Spinal cord (tissue), 10 donors: ENCODE data around the gene PDCD6IP. TPM values are rescaled to one million over a fixed set of nuclear protein-coding genes. Genes with fewer than 3 reads are reported as not detected.

Source experiments
- DNase-seq, 6 donors: peaks; one replicate each; pipeline versions ENCODE4 v3.0.0 to v3.0.0-alpha.2; 2013 to 2015; ENCODE audit warnings: low spot score in 6 of 6, low read depth in 4 of 6
- H3K27ac ChIP-seq: one replicate; pipeline ENCODE4 v1.5.1; 2013; ENCODE audit warnings: low read depth, low read length, control low read depth
- H3K27me3 ChIP-seq: one replicate; pipeline ENCODE4 v1.6.1; 2013; ENCODE audit warnings: low read length; ENCODE audit not compliant: control insufficient read depth, insufficient read depth
- H3K36me3 ChIP-seq: one replicate; pipeline ENCODE4 v1.6.1; 2013; ENCODE audit warnings: low read length; ENCODE audit not compliant: control insufficient read depth, insufficient read depth
- H3K4me1 ChIP-seq: one replicate; pipeline ENCODE4 v1.6.1; 2013; ENCODE audit warnings: low read length; ENCODE audit not compliant: control insufficient read depth, insufficient read depth
- H3K4me3 ChIP-seq: one replicate; pipeline ENCODE4 v1.5.1; 2013; ENCODE audit warnings: low read depth, low read length, control low read depth
- H3K9me3 ChIP-seq: one replicate; pipeline ENCODE4 v1.6.1; 2013; ENCODE audit warnings: low read length; ENCODE audit not compliant: control insufficient read depth, insufficient read depth
- WGBS: methylation state at CpG from one replicate; pipeline ENCODE4 v1.1.5; 2013; ENCODE audit warnings: missing lambda C conversion rate; ENCODE audit not compliant: insufficient coverage; 5-methylcytosine and 5-hydroxymethylcytosine counted together
- polyA plus RNA-seq, 2 donors: library from polyadenylated mRNA; unstranded; fragments of 120-200 nt; gene quantifications; one replicate each; pipeline ENCODE4 v1.2.1, GENCODE V29; 2013; ENCODE audit not compliant: insufficient read length in 2 of 2
- total RNA-seq, 2 donors: library from RNA; depleted of rRNA in 1 of 2; stranded (reverse); fragments of 120-200 nt in 1 of 2; fragments of >200 nt in 1 of 2; gene quantifications; one replicate each; pipeline versions ENCODE4 v1.2.3 to v1.2.4, GENCODE V29; 2013 to 2014
- donor health status: healthy.

Gene PDCD6IP
- total and polyA plus RNA-seq, 4 donors = 111 to 155 (median 144) TPM

GRCh38 chr3:33898901-33899300 is 100.5 kb downstream of the PDCD6IP start:
- no peaks in the 10 kb centered on the region for H3K36me3 ChIP-seq
- H3K9me3 ChIP-seq = no peaks in the 10 kb centered on the region
- no peak overlapping the region for H3K27ac ChIP-seq
- WGBS = 87% methylated on average over 2 of the region's 2 CpGs
- no peaks in the 10 kb centered on the region for H3K27me3 ChIP-seq
- H3K4me1 ChIP-seq = no peaks in the 10 kb centered on the region
- no peak overlapping the region for H3K4me3 ChIP-seq
- no peak for DNase-seq

- Histone ChIP-seq H3K27me3 (no peaks in the 10 kb centered on the region), H3K36me3 (no peaks in the 10 kb centered on the region), H3K4me3 (no peak overlapping the region), H3K9me3 (no peaks in the 10 kb centered on the region), H3K27ac (no peak overlapping the region), H3K4me1 (no peaks in the 10 kb centered on the region)
- DNase-seq = no peak
Observed at GRCh38 chr3:33900440-33900808, 102.0 kb downstream of the PDCD6IP start.

- Histone ChIP-seq H3K9me3 (no peaks in the 10 kb centered on the region), H3K4me3 (no peak overlapping the region), H3K27ac (no peak overlapping the region), H3K4me1 (no peaks in the 10 kb centered on the region), H3K27me3 (no peaks in the 10 kb centered on the region), H3K36me3 (no peaks in the 10 kb centered on the region)
- no peak for DNase-seq
- 80% methylated on average over 6 of the region's 11 CpGs for WGBS
Observed at GRCh38 chr3:33900809-33901505, 102.5 kb downstream of the PDCD6IP start.

GRCh38 chr3:33901862-33902563 is 103.6 kb downstream of the PDCD6IP start:
- Histone ChIP-seq H3K4me1 (no peaks in the 10 kb centered on the region), H3K27me3 (no peaks in the 10 kb centered on the region), H3K9me3 (no peaks in the 10 kb centered on the region), H3K36me3 (no peaks in the 10 kb centered on the region), H3K4me3 (no peak overlapping the region), H3K27ac (no peak overlapping the region)
- WGBS = 90% methylated on average over 3 of the region's 6 CpGs
- DNase-seq = no peak

GRCh38 chr3:33904730-33905129 is 106.3 kb downstream of the PDCD6IP start:
- Histone ChIP-seq H3K27me3 (no peaks in the 10 kb centered on the region), H3K4me1 (no peaks in the 10 kb centered on the region), H3K27ac (no peak overlapping the region), H3K36me3 (no peaks in the 10 kb centered on the region), H3K9me3 (no peaks in the 10 kb centered on the region), H3K4me3 (no peak overlapping the region)
- no peak for DNase-seq
- WGBS = 97% methylated on average over 3 of the region's 3 CpGs

- Histone ChIP-seq H3K4me3 (no peak overlapping the region), H3K27ac (no peak overlapping the region), H3K36me3 (no peaks in the 10 kb centered on the region), H3K27me3 (no peaks in the 10 kb centered on the region), H3K4me1 (no peaks in the 10 kb centered on the region), H3K9me3 (no peaks in the 10 kb centered on the region)
- WGBS = 71% methylated on average over 2 of the region's 4 CpGs
- DNase-seq = peak in 1 of 6 donors; percentile 14
Observed at GRCh38 chr3:33908250-33908851, 109.9 kb downstream of the PDCD6IP start.

- H3K9me3 ChIP-seq = no peaks in the 10 kb centered on the region
- 100% methylated on average over 5 of the region's 5 CpGs for WGBS
Observed at GRCh38 chr3:33909547-33909946, 111.1 kb downstream of the PDCD6IP start.

GRCh38 chr3:33910031-33910430 is 111.6 kb downstream of the PDCD6IP start:
- no peaks in the 10 kb centered on the region for H3K4me1 ChIP-seq
- no peaks in the 10 kb centered on the region for H3K27me3 ChIP-seq
- H3K9me3 ChIP-seq = no peaks in the 10 kb centered on the region
- no peaks in the 10 kb centered on the region for H3K36me3 ChIP-seq
- H3K27ac ChIP-seq = no peak overlapping the region
- DNase-seq = peak in 1 of 6 donors; percentile 38
- no CpG with 5 or more reads among the region's 2 CpGs for WGBS
- H3K4me3 ChIP-seq = no peak overlapping the region

More at GRCh38 chr3:33909547-33909946, 111.1 kb downstream of the PDCD6IP start:
- Histone ChIP-seq H3K4me3 (no peak overlapping the region), H3K36me3 (no peaks in the 10 kb centered on the region), H3K27me3 (no peaks in the 10 kb centered on the region), H3K4me1 (no peaks in the 10 kb centered on the region), H3K27ac (no peak overlapping the region)
- peak in 1 of 6 donors; percentile 9 for DNase-seq

- Histone ChIP-seq H3K27ac (no peak overlapping the region), H3K27me3 (no peaks in the 10 kb centered on the region), H3K36me3 (no peaks in the 10 kb centered on the region), H3K9me3 (no peaks in the 10 kb centered on the region), H3K4me1 (peaks cover 11% of the 10 kb centered on the region), H3K4me3 (no peak overlapping the region)
- DNase-seq = no peak
- WGBS = 92% methylated on average over 2 of the region's 4 CpGs
Observed at GRCh38 chr3:33911525-33912322, 113.3 kb downstream of the PDCD6IP start.
